Thyroid gland (tissue), 4 donors: ENCODE results near the gene ESRP2. TPM values are rescaled to one million over a fixed set of nuclear protein-coding genes. Genes with fewer than 3 reads are reported as not detected.

Experiments used
- DNase-seq, 2 donors: peaks; one replicate each; pipeline ENCODE4 v3.0.0-alpha.2; 2019
- H3K27ac ChIP-seq, 3 donors: fragments of 200-600 bp; sonication (generic); 1 replicate in 2 of 3; 2 replicates in 1 of 3; pipeline ENCODE4 v1.5.1; 2016 to 2019; ENCODE audit warnings: mild to moderate bottlenecking in 1 of 3, moderate library complexity in 1 of 3
- H3K27me3 ChIP-seq: fragments of 200-600 bp; sonication (generic); one replicate; pipeline ENCODE4 v1.5.1; 2019
- H3K36me3 ChIP-seq, 2 donors: fragments of 200-600 bp; sonication (generic); one replicate each; pipeline ENCODE4 v1.5.1; 2016 to 2019
- H3K4me1 ChIP-seq, 2 donors: fragments of 200-600 bp; sonication (generic); one replicate each; pipeline ENCODE4 v1.5.1; 2017 to 2019
- H3K4me3 ChIP-seq, 3 donors: fragments of 200-600 bp; sonication (generic); replicated peaks in 1 of 3; 1 replicate in 2 of 3; 2 replicates in 1 of 3; pipeline ENCODE4 v1.5.1; 2016; ENCODE audit warnings: mild to moderate bottlenecking in 1 of 3
- H3K9me3 ChIP-seq: fragments of 200-600 bp; sonication (generic); one replicate; pipeline ENCODE4 v1.5.1; 2017
- CTCF ChIP-seq, 6 experiments: fragments of 200-600 bp in 3 of 6; fragments of 450-650 bp in 3 of 6; sonication (generic) in 3 of 6; IDR thresholded peaks; one replicate each; pipeline ENCODE4 v1.5.1; 2016 to 2019; ENCODE audit warnings: antibody characterized with exemption in 6 of 6, mild to moderate bottlenecking in 2 of 6, inconsistent platforms in 1 of 6, moderate library complexity in 1 of 6
- POLR2A ChIP-seq, 2 donors: fragments of 450-650 bp; IDR thresholded peaks; one replicate each; pipeline ENCODE4 v1.6.1; 2017; ENCODE audit warnings: antibody characterized with exemption in 2 of 2, mild to moderate bottlenecking in 2 of 2, moderate library complexity in 1 of 2
- WGBS, 2 donors: methylation state at CpG; one replicate each; pipeline ENCODE4 v1.1.5; 2017; 5-methylcytosine and 5-hydroxymethylcytosine counted together
- intact Hi-C: fragments of 100-400 bp; cut with DNase I; formaldehyde crosslinking; loops from one replicate; pipeline ENCODE4 v1.15.1; 2023
- total RNA-seq, 4 donors: library from RNA; depleted of rRNA; stranded (reverse); fragments of >200 nt; gene quantifications; one replicate each; pipeline ENCODE4 v1.2.3, GENCODE V29; 2016

Gene ESRP2
- total RNA-seq, 4 donors from 2014 or later, result 42.9 to 86.9 (median 50.5) TPM

- peaks cover 16 to 29% of the 10 kb centered on the region in 2 donors for H3K36me3 ChIP-seq
- H3K27me3 ChIP-seq, result no peaks in the 10 kb centered on the region
- no peak overlapping the region for H3K4me3 ChIP-seq
- 100% methylated on average over 8 to 10 of the region's 10 CpGs for WGBS, 2 donors
- H3K4me1 ChIP-seq, result no peaks in the 10 kb centered on the region
- DNase-seq, result no peak
- TF ChIP-seq CTCF (IDR thresholded peaks at IDR 0.05), result no peak
- no peak for TF ChIP-seq POLR2A (IDR thresholded peaks at IDR 0.05)
- H3K9me3 ChIP-seq, result no peaks in the 10 kb centered on the region
- H3K27ac ChIP-seq, result no peak overlapping the region
- intact Hi-C loops, result no loop called here
Measured at GRCh38 chr16:68188170-68188569, 47.8 kb downstream of the ESRP2 start.

GRCh38 chr16:68187505-68187904 lies 48.4 kb downstream of the ESRP2 start:
- Histone ChIP-seq H3K9me3 (no peaks in the 10 kb centered on the region), H3K27ac (no peak overlapping the region), H3K4me1 (no peaks in the 10 kb centered on the region), H3K27me3 (no peaks in the 10 kb centered on the region), H3K36me3 (peaks cover 20 to 29% of the 10 kb centered on the region in 2 donors), H3K4me3 (no peak overlapping the region)
- whole genome bisulfite sequencing, 2 donors, result 100% methylated on average over 2 of the region's 2 CpGs
- no peak for TF ChIP-seq CTCF (IDR thresholded peaks at IDR 0.05)
- TF ChIP-seq POLR2A (IDR thresholded peaks at IDR 0.05), result no peak
- intact Hi-C loops, result no loop called here
- DNase-seq, result no peak

GRCh38 chr16:68186877-68187276 lies 49.0 kb downstream of the ESRP2 start:
- DNase-seq, result no peak

GRCh38 chr16:68183046-68183445 lies 52.9 kb downstream of the ESRP2 start:
- peaks cover 9 to 12% of the 10 kb centered on the region in 2 donors for H3K36me3 ChIP-seq
- H3K27ac ChIP-seq, result no peak overlapping the region
- DNase-seq, result no peak
- intact Hi-C loops, result no loop called here
- TF ChIP-seq CTCF (IDR thresholded peaks at IDR 0.05), result no peak
- TF ChIP-seq POLR2A (IDR thresholded peaks at IDR 0.05), result no peak
- no peak overlapping the region for H3K4me3 ChIP-seq
- H3K4me1 ChIP-seq, result peaks cover 0 to 10% of the 10 kb centered on the region in 2 donors
- 92 to 93% methylated on average over 3 of the region's 3 CpGs for WGBS, 2 donors
- H3K27me3 ChIP-seq, result no peaks in the 10 kb centered on the region
- no peaks in the 10 kb centered on the region for H3K9me3 ChIP-seq

More at GRCh38 chr16:68186877-68187276, 49.0 kb downstream of the ESRP2 start:
- WGBS, 2 donors, result 98 to 99% methylated on average over 7 of the region's 7 CpGs
- TF ChIP-seq CTCF (IDR thresholded peaks at IDR 0.05) (no peak), POLR2A (IDR thresholded peaks at IDR 0.05) (no peak)
- intact Hi-C loops, result no loop called here
- peaks cover 20 to 28% of the 10 kb centered on the region in 2 donors for H3K36me3 ChIP-seq
- H3K27ac ChIP-seq, result no peak overlapping the region
- H3K27me3 ChIP-seq, result no peaks in the 10 kb centered on the region
- H3K4me1 ChIP-seq, result no peaks in the 10 kb centered on the region
- H3K9me3 ChIP-seq, result no peaks in the 10 kb centered on the region
- no peak overlapping the region for H3K4me3 ChIP-seq

GRCh38 chr16:68179855-68180254 lies 56.1 kb downstream of the ESRP2 start:
- Histone ChIP-seq H3K36me3 (peaks cover 9 to 10% of the 10 kb centered on the region in 2 donors), H3K4me1 (peaks cover 0 to 10% of the 10 kb centered on the region in 2 donors), H3K27me3 (no peaks in the 10 kb centered on the region), H3K9me3 (no peaks in the 10 kb centered on the region), H3K27ac (no peak overlapping the region), H3K4me3 (no peak overlapping the region)
- TF ChIP-seq POLR2A (IDR thresholded peaks at IDR 0.05), result no peak
- TF ChIP-seq CTCF (IDR thresholded peaks at IDR 0.05), result no peak
- intact Hi-C loops, result no loop called here
- WGBS, 2 donors, result 95 to 96% methylated on average over 4 of the region's 4 CpGs
- no peak for DNase-seq
